Fibroblast of lung (primary cell): Measurements from ENCODE around the gene ZNF618. TPM values are rescaled to one million over a fixed set of nuclear protein-coding genes. Genes with fewer than 3 reads are reported as not detected.

ENCODE experiments used
- DNase-seq, 2 donors: peaks; one replicate each; pipeline versions ENCODE4 v3.0.0 to v3.0.0-alpha.2; 2010; ENCODE audit warnings: low read depth in 2 of 2
- H2AFZ ChIP-seq: 2 replicates; pipeline ENCODE4 v1.5.1; 2012; ENCODE audit warnings: low read length, control low read depth, inconsistent platforms
- H3K27ac ChIP-seq: 2 replicates; pipeline ENCODE4 v1.5.1; 2011; ENCODE audit warnings: low read length, control low read depth; ENCODE audit not compliant: insufficient read depth
- H3K27me3 ChIP-seq: 2 replicates; pipeline ENCODE4 v1.5.1; 2011; ENCODE audit warnings: mild to moderate bottlenecking, low read length; ENCODE audit not compliant: control insufficient read depth, insufficient read depth
- H3K36me3 ChIP-seq: 2 replicates; pipeline ENCODE4 v1.5.1; 2011; ENCODE audit warnings: low read length; ENCODE audit not compliant: control insufficient read depth, insufficient read depth
- H3K4me1 ChIP-seq: 2 replicates; pipeline ENCODE4 v1.5.1; 2011; ENCODE audit warnings: low read length; ENCODE audit not compliant: control insufficient read depth, insufficient read depth; ENCODE audit errors: extremely low read depth
- H3K4me2 ChIP-seq: 2 replicates; pipeline ENCODE4 v1.5.1; 2011; ENCODE audit warnings: low read length, control low read depth; ENCODE audit not compliant: insufficient read depth; ENCODE audit errors: extremely low read depth
- H3K4me3 ChIP-seq, 4 experiments: fragments of 200-600 bp in 1 of 4; sonication (generic) in 1 of 4; replicated peaks in 1 of 4; 2 replicates each; pipeline ENCODE4 v1.5.1; 2011 to 2016; ENCODE audit warnings: low read length in 4 of 4, low read depth in 3 of 4, mild to moderate bottlenecking in 3 of 4, control low read depth in 2 of 4, inconsistent platforms in 1 of 4, mixed read lengths in 1 of 4; ENCODE audit not compliant: insufficient read depth in 1 of 4; ENCODE audit errors: control extremely low read depth in 1 of 4
- H3K79me2 ChIP-seq: 2 replicates; pipeline ENCODE4 v1.5.1; 2012; ENCODE audit warnings: mild to moderate bottlenecking, low read length, inconsistent platforms; ENCODE audit not compliant: control insufficient read depth, insufficient read depth
- H3K9ac ChIP-seq: 2 replicates; pipeline ENCODE4 v1.5.1; 2011; ENCODE audit warnings: mild to moderate bottlenecking, low read length, control low read depth; ENCODE audit not compliant: insufficient read depth
- H3K9me3 ChIP-seq: 2 replicates; pipeline ENCODE4 v1.5.1; 2012; ENCODE audit warnings: low read depth, low read length; ENCODE audit not compliant: control insufficient read depth, insufficient read depth
- H4K20me1 ChIP-seq: 2 replicates; pipeline ENCODE4 v1.5.1; 2011; ENCODE audit warnings: low read length; ENCODE audit not compliant: control insufficient read depth, insufficient read depth; ENCODE audit errors: extremely low read depth
- EZH2 ChIP-seq: IDR thresholded peaks from 2 replicates; pipeline ENCODE4 v1.5.1; 2012; ENCODE audit warnings: low read length, control low read depth, mild to moderate bottlenecking; ENCODE audit errors: missing control alignments
- polyA plus RNA-seq, 2 donors: library from polyadenylated mRNA; depleted of rRNA in 1 of 2; stranded (reverse) in 1 of 2; unstranded in 1 of 2; fragments of >200 nt; gene quantifications; 2 replicates each; pipeline ENCODE4 v1.2.1, GENCODE V29; 2011 to 2012; ENCODE audit warnings: missing spikeins in 1 of 2
- total RNA-seq: library from RNA; depleted of rRNA; stranded (reverse); fragments of >200 nt; gene quantifications from 2 replicates; pipeline ENCODE4 v1.2.1, GENCODE V29; 2014
- TF ChIP-seq, protein P1 (sequence below), 2 donors: IDR thresholded peaks in 1 of 2; conservative IDR thresholded peaks in 1 of 2; 1 replicate in 1 of 2; 2 replicates in 1 of 2; pipeline ENCODE4 v1.5.1; 2011 to 2012; ENCODE audit warnings: low read length in 2 of 2, control low read depth in 1 of 2, inconsistent platforms in 1 of 2, low read depth in 1 of 2, mild to moderate bottlenecking in 1 of 2

ZNF618 gene
- total and polyA plus RNA-seq, 2 donors (not counting 1 experiment from before 2014, with no cell fraction given), result 6.6 to 8.6 TPM

DNA sequence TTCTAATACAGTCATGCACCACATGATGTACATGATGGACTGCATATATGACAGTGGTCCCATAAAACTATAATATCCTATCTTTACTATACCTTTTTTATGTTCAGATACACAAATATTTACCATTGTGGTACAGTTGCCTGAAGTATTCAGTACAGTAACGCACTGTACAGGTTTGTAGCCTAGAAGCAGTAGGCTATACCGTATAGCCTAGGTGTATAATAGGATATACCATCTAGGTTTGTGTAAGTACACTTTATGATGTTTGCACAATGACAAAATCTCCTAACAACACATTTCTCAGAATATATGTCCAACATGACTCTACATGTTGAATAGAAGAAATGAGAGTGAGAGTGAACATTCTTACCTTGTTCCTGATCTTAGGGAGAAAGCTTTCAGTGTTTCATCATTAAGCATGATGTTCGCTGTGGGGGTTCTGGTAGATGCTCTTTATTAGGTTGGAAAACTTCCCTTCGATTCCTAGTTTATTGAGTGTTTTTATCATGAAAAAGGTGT, 170.2 kb downstream of the ZNF618 start:
- Histone ChIP-seq H3K4me3 (no peak overlapping the region), H3K9me3 (no peaks in the 10 kb centered on the region), H3K4me1 (no peaks in the 10 kb centered on the region), H3K79me2 (no peaks in the 10 kb centered on the region), H3K9ac (no peak overlapping the region), H3K27me3 (no peaks in the 10 kb centered on the region), H2AFZ (no peak overlapping the region), H3K36me3 (peaks cover 17% of the 10 kb centered on the region), H3K27ac (no peak overlapping the region), H3K4me2 (no peak overlapping the region), H4K20me1 (no peaks in the 10 kb centered on the region)
- TF ChIP-seq EZH2, result no peak
- TF ChIP-seq, protein P1, sequence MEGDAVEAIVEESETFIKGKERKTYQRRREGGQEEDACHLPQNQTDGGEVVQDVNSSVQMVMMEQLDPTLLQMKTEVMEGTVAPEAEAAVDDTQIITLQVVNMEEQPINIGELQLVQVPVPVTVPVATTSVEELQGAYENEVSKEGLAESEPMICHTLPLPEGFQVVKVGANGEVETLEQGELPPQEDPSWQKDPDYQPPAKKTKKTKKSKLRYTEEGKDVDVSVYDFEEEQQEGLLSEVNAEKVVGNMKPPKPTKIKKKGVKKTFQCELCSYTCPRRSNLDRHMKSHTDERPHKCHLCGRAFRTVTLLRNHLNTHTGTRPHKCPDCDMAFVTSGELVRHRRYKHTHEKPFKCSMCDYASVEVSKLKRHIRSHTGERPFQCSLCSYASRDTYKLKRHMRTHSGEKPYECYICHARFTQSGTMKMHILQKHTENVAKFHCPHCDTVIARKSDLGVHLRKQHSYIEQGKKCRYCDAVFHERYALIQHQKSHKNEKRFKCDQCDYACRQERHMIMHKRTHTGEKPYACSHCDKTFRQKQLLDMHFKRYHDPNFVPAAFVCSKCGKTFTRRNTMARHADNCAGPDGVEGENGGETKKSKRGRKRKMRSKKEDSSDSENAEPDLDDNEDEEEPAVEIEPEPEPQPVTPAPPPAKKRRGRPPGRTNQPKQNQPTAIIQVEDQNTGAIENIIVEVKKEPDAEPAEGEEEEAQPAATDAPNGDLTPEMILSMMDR (conservative IDR thresholded peaks at IDR 0.05 in 1 of 2, IDR thresholded peaks at IDR 0.05 in 1 of 2; ENCODE audit: low read depth in 1 of 2, low read length in 2 of 2), result no peak
- DNase-seq, result no peak

DNA sequence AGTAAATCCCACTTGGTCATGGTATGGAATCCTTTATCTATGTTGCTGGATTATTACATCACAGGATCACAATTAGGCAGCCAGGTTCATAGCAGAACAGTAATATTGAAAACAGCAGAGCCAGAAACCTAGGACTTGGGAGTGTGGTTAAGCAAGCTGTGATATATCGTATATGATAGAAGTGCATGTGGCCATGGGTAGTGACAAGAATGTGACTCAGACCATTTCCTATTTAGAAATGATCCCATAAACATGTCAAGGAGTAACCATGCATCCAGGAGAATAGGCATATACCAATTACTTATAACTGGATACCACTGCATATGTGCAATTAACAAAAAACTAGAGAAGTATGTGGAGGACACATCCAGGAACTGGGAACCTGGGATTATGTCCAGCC, 170.8 kb downstream of the ZNF618 start:
- no peaks in the 10 kb centered on the region for H3K27me3 ChIP-seq
- H3K9ac ChIP-seq, result no peak overlapping the region
- no peak overlapping the region for H2AFZ ChIP-seq
- no peaks in the 10 kb centered on the region for H4K20me1 ChIP-seq
- no peaks in the 10 kb centered on the region for H3K79me2 ChIP-seq
- DNase-seq, result peak in 1 of 2 donors; percentile 18
- peaks cover 23% of the 10 kb centered on the region for H3K36me3 ChIP-seq
- no peaks in the 10 kb centered on the region for H3K4me1 ChIP-seq
- H3K4me2 ChIP-seq, result no peak overlapping the region
- no peak overlapping the region for H3K4me3 ChIP-seq
- no peaks in the 10 kb centered on the region for H3K9me3 ChIP-seq
- TF ChIP-seq EZH2, result no peak
- TF ChIP-seq, protein P1 (conservative IDR thresholded peaks at IDR 0.05 in 1 of 2, IDR thresholded peaks at IDR 0.05 in 1 of 2; ENCODE audit: low read depth in 1 of 2, low read length in 2 of 2), result no peak
- H3K27ac ChIP-seq, result no peak overlapping the region

DNA sequence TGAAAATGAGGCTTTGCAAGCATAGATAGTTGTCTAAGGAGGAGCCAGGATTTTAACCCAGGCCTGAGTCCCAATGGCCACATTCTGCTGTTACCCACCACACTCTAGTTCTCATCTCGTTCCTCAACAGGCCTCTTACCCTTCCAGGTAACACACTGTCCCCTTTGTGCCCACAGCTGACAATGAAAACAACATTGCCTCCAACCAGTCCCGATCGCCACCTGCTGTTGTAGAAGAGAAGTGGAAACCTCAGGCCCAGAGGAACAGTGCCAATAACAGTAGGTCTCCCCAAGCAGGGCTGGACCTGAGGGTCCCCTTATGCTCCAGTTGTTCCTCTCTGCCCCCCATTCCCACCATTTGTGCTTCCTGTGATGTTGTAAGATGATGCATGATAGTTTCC, 171.6 kb downstream of the ZNF618 start:
- no peak overlapping the region for H3K27ac ChIP-seq
- H3K4me3 ChIP-seq, result no peak overlapping the region
- H3K9me3 ChIP-seq, result no peaks in the 10 kb centered on the region
- DNase-seq, result peak in 1 of 2 donors; percentile 5
- H3K4me2 ChIP-seq, result no peak overlapping the region
- H3K27me3 ChIP-seq, result no peaks in the 10 kb centered on the region
- TF ChIP-seq, protein P1 (conservative IDR thresholded peaks at IDR 0.05 in 1 of 2, IDR thresholded peaks at IDR 0.05 in 1 of 2; ENCODE audit: low read depth in 1 of 2, low read length in 2 of 2), result peak in 1 of 2 donors; percentile 40
- no peak for TF ChIP-seq EZH2
- no peaks in the 10 kb centered on the region for H3K4me1 ChIP-seq
- H3K79me2 ChIP-seq, result no peaks in the 10 kb centered on the region
- H2AFZ ChIP-seq, result no peak overlapping the region
- H4K20me1 ChIP-seq, result no peaks in the 10 kb centered on the region
- no peak overlapping the region for H3K9ac ChIP-seq
- peaks cover 25% of the 10 kb centered on the region for H3K36me3 ChIP-seq
